OCI-LY3 (cell line): Measurements from ENCODE around the gene EVI2B.

Experiments
- EZH2phosphoT487 ChIP-seq: fragments of 200-600 bp; shearing (Covaris generic); IDR thresholded peaks from 2 replicates; pipeline ENCODE4 v1.6.1; 2018; ENCODE audit warnings: antibody characterized with exemption, mixed run types, low read depth
- TF ChIP-seq, protein P1 (sequence below): fragments of 200-600, 300-600 bp; sonication (generic); IDR thresholded peaks from 2 replicates; pipeline ENCODE4 v1.5.1; 2014; ENCODE audit warnings: antibody characterized with exemption, low read length, low read depth

DNA sequence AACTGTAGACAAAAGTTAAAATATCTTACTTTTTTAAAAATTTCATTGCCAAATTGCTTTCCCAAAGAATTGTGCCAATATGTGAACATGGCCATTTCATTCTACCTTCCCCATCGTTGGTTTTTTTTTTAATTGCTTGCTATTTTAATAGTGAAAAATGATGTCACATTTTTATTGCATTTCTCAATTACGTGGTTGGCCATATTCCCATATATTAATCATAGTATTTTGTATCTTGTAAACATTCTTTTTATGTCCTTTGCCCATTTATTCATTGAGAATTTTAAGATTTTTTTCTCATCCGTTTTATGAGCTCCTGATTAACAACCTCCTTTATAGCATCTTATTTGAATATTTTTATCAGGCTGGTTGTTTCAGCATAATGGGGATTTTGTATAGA, 24.1 kb downstream of the EVI2B start:
- TF ChIP-seq, protein P1, sequence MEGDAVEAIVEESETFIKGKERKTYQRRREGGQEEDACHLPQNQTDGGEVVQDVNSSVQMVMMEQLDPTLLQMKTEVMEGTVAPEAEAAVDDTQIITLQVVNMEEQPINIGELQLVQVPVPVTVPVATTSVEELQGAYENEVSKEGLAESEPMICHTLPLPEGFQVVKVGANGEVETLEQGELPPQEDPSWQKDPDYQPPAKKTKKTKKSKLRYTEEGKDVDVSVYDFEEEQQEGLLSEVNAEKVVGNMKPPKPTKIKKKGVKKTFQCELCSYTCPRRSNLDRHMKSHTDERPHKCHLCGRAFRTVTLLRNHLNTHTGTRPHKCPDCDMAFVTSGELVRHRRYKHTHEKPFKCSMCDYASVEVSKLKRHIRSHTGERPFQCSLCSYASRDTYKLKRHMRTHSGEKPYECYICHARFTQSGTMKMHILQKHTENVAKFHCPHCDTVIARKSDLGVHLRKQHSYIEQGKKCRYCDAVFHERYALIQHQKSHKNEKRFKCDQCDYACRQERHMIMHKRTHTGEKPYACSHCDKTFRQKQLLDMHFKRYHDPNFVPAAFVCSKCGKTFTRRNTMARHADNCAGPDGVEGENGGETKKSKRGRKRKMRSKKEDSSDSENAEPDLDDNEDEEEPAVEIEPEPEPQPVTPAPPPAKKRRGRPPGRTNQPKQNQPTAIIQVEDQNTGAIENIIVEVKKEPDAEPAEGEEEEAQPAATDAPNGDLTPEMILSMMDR, result no peak
- TF ChIP-seq EZH2phosphoT487, result no peak
